ENCODE data around the gene PDE8B.
"Not testable (repeated sequence)": the region's sequence is repeated elsewhere in the genome, so short reads cannot be mapped to it uniquely, and the experiment has no call there.

Gene PDE8B

DNA sequence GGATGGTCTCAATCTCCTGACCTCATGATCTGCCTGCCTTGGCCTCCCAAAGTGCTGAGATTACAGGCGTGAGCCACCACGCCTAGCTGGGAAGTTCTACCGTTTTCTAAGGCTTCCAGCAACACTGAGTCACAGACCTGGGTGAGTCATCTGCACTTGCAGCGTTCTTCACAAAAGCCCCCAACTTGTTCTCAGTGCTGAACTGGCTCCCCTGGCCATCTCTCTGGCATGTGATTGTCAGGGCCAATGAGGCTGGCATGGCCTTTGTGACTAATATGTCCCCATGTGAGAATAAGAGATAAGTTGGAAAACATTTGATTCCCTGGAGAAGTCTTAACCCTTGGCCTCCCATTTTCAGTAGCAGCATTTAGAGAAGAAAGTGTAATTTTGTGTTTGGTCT is 157.3 kb downstream of the PDE8B start:
- DNase-seq, result no peak

DNA sequence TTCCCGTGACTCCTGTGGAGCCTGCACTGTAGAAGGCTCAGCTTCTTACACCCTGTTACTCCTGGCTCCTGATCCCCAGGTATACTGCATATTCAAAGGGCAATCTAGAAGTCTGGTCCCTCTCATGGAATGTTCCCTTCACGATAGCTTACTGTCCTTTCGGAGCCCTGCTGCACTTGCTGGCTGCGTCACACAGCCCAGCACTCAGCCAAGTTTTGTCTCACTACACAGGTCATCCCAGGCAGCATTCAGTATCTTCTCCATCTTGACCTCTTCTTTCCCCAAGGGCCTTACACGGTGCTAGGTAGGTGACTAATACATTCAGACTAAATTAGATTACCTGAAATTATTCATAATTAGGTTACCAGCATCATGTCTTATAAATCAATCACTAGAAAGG is 157.9 kb downstream of the PDE8B start:
- no peak for DNase-seq

DNA sequence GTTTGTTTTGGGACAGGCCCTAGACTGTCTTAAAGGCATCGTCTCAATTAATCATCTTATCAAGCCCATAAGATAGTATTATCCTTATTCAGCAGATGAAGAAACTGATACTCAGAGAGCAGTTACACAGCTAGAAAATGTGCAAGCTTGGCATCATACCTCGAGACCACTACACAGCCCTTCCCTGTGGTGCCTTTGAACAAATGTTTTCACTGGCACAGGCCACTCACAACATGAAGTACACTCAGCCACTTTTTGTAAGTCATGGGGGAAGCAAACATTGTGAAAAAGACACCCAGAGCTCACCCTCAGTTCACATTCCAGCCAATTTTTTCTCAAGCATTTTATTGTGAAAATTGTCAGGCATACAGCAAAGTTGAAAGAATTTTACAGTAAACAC is 159.1 kb downstream of the PDE8B start:
- DNase-seq, result no peak

DNA sequence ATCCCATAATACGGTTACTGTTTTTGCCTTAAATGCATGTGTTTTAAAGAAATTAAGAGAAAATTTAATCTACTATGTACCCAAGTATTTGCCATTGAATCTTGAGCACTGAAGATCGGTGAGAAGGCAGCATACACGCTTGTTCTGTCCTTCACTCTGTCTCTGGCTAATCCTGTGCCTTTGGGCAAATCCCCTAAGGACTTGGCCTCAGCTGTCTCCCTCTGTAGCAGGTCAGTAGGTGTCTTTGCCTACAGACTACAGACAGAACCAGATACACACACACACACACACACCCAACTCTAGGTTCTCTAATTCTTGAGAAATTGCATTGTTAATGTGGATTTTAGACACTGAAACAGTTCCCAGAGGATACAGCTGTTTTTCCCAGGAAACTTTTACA is 164.2 kb downstream of the PDE8B start:
- no peak for DNase-seq

DNA sequence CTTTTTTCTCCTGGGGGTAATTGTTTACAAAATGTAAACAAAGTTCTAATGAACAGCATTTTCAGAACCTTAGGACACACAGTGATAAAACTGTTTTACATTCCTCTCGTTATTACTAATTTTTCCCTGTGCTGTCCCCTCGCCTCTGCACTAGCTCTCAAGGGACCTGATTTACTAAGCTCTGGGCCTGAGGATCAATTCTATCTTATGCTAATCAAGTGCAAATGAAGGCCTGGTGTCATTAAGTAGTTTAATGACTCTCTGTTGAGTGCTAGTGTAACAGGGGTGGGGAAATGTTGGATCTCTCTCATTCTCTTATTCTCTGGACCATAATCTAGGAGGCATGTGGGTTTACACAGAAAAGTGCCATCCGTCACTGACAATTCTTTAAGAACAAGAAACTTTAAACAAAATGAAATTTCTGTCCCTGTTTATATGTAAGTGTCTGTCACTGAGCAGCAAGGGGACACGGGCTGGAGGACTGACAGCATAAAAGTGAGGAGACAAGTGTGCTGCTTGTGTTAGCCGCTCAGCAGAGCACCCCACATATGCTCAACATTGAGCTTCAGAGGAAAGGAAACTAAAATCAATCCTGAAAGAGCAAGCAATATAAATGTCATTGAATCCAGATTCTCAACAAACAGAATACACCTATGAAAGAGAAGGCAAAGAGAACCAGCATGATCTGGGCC is 166.3 kb downstream of the PDE8B start:
- DNase-seq, result no peak

DNA sequence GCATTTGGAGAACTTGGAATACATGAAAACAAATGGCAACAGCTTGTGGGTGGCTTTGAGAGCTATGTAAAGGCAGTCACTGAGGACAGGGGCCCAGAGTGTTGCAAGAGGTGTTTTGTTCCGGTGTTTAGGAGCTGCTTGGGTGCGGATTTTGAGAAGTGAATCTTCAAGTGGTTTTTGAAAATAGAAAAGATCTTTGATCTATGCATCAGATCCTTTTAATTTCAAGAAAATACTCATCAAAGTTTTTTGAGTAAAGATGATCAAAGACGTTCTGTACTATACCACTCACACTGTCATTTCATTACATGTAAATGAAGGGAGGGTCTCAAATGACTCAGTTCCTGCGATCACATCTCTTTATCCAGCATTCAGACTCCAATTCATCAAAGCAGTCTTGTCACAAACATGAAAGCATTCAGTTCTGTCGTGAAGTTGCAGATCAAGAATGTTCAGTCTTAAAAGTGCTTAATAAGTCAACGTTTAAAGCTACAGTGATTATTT is 169.1 kb downstream of the PDE8B start:
- DNase-seq, result no peak

DNA sequence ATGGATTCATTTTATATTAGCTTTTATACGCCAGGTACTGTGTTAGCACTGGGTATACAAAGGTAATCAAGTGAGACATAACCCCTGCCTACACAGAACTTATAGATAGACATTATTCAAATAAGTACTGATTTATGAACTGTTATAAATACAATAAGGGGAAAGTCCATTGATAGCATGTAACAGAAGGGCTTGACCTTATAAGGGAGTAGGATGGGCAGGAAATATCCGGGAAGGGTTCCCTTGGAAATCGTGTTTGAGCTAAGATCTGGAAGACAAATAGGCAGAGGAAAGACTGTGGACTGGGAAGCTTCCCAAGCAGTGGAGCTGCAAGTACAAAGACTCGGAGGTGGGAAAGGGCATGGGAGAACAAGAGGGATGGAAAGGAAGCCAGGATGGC is 170.2 kb downstream of the PDE8B start:
- no peak for DNase-seq

DNA sequence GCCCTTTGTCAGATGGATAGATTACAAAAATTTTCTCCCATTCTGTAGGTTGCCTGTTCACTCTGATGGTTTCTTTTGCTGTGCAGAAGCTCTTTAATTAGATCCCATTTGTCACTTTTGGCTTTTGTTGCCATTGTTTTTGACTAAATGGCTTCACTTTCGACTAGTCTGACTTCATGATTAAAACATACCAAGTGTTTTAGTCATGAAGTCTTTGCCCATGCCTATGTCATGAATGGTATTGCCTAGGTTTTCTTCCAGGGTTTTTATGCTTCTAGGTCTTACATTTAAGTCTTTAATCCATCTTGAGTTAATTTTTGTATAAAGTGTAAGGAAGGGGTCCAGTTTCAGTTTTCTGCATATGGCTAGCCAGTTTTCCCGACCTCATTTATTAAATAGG is 172.9 kb downstream of the PDE8B start:
- not testable (repeated sequence) for DNase-seq

DNA sequence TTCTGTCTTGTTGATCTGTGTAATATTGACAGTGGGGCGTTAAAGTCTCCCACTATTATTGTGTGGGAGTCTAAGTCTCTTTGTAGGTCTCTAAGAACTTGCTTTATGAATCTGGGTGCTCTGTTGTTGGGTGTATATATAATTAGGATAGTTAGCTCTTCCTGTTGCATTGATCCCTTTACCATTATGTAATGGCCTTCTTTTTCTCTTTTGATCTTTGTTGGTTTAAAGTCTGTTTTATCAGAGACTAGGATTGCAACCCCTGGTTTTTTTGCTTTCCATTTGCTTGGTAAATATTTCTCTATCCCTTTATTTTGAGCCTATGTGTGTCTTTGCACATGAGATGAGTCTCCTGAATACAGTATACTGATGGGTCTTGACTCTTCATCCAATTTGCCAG is 175.9 kb downstream of the PDE8B start:
- not testable (repeated sequence) for DNase-seq

DNA sequence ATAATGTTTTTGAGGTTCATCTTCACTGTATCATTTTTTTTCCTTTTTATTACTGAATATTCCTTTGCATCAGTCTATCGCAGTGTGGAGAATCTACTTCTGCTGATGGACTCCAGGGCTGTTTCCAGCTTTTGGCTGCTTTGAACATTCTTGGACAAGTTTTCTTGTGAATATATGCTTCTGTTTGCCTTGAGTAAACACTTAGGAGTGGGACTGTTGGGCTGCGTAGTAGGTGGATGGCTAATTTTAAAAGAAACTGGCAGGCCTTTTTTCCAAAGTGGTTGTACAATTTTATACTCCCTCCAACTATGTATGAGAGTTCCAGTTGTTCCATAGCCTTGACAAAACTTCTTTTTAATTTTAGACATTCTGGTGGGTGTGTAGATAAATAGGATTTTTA is 179.3 kb downstream of the PDE8B start:
- no peak for DNase-seq

DNA sequence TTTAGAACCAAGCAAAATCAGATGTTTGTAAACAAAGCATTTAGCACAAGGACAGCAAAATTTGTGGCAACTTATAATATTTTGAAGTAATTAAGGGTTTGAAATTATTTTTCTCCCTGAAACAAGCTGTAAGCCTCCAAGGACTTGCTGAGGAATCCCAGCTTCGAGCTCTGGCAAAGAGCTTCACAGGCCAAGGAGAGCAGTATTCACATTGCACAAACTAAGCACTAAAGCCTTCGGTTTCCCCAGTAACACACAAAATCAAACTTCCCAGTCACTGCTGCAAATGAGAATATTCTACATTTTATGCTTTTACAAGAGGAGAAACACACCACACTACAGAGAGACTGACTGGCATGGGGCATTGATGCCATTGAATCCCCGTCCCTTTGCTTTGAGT is 179.7 kb downstream of the PDE8B start:
- DNase-seq, result no peak

DNA sequence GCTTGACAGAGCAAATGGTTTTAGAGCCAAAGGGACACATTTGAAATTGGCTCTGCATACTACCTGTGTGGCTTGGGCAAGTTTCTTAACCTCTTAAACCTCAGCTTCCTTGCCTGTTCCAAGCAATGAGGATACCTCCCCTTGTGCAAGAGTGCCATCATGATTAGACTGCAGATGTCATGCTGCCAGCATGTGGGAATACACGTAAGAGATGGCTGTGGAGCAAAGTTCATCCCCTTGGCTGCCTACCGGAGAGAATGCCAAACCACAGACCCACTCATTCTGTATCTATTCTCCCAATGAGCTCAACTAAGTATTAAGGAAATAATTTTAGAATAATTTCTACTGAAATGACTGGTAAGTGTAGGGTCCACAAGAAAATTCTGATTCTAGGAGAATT is 180.3 kb downstream of the PDE8B start:
- DNase-seq, result no peak

DNA sequence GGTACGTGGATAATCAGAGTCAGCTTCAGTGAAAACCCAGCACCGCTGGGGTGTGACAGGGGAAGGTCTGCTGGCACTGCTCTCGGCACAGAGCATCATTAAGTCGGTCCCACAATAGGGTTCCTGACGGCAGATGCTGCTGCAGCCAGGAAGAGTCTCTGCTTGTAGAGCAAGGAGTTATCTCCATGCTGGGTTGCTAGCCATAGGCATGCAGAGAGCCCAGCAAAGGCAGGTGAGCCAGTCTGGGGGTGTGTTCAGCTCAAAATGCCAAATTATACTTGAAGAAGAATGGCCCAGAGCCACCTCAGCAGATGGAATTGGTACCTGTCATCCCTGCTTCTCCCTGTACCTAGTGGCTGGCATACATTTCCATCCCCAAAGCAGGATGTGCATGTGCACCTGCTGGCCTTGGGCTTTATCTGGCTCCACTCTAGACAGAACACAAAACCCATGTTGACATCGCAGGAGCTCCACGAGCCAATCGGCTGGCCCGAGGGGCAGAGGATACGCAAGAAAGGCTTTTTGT is 180.8 kb downstream of the PDE8B start:
- DNase-seq, result no peak

DNA sequence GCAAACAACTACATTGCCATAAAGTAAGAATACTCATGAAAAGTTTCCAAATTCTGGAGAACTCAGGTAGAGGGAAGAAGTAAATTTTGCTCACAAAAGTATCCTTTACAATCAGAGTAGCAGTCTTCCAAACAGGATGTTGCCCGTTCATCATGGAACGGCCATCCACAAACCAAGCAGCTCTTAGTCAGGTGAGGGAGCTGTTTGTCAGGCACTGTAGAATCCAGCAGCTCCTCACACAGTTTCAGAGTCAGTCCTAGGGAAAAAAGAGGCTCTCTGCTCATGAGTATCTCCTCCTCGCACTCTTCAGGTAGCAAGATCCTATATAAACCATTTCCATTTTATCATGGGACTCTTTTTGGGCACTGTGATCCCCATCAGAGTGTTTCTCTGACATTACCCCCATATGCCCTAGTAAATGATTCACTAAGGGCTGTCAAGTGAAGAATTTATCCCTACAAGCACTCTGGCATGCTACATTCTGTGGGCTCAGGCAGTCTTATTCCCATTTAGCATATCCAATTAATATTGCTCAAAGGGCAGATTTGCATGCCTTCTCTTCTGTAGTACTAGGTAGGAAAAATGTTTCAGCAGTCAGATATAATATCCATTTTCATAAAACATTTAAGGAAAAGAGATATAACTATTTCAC is 183.7 kb downstream of the PDE8B start:
- DNase-seq, result no peak

DNA sequence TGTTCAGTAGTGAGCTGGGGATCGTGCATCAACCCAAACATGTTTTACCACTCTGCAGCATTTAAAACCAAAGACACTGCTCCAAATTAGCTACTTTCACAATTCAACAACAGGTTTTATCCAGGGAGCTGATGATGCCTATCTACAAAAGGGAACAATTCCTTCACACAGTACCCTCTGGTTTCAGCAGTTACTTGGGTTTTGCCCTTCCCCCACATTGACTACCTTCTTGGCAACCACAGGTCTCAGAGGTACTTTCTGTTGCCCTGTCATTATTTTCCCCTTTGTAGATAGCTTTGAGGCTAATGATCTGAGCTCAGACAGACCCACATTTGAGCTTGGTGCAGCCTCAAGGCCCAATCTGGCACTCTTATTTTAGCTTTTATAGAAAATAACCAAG is 185.5 kb downstream of the PDE8B start:
- no peak for DNase-seq

DNA sequence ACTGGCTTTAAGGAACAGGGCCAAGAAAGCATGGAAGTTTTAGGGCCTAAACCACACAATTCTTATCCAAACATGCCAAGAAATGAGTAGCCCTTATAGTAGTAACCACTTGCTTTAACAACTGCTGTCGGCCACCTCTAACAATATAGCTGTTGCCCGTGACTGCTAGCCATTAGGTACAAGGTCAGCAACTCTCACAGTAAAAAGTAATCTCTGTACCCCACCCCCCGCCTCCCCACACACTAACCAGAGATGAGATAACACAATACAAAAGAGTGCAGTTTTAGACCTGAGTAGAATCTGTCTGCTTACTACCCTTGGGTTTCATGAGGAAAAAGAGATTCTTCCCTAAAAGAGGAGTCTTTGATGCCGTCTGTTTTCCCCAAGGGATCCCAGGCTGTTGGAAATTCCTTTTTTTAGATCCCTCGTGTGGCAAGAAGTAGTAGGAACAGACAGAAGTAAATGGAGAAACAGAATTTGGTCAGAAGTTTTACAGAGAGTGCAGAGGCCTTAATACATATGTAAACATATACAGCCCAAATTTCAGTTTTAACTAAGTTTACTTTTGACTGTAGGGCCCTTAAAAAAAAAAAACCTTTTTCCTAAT is 187.3 kb downstream of the PDE8B start:
- no peak for DNase-seq

DNA sequence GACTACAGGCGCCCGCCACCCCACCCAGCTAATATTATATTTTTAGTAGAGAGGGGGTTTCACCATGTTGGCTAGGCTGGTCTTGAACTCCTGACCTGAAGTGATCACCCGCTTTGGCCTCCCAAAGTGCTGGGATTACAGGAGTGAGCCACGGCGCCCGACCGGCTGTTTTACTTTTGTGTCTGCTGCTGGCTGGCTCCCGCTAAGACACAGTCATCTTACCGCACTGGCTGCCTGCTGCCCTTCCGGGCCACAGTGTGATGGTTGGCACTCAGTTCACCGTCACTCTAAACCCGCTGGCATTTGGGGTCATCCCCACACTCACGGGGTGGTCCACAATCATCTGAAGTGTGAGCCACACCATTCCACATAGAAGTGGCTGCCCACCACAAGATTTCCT is 188.0 kb downstream of the PDE8B start:
- DNase-seq, result no peak

DNA sequence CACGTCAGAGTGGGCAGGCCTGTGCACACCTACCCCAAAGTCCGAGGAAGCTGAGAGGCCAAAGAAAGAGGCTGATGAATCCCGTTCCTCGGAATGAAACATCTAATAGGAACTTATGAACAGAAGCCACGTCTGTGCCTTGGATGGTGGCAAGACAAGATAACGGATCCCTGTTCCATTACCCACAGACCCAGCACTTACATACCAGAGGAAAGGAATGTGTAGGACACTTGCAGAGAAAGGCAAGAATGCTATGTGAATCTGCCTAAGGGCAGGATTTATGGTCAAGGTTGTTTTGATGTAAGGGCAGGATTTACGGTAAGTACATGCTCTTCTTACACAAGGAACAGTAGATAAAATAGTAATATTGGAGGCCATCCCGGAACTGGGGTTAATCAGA is 188.4 kb downstream of the PDE8B start:
- no peak for DNase-seq

DNA sequence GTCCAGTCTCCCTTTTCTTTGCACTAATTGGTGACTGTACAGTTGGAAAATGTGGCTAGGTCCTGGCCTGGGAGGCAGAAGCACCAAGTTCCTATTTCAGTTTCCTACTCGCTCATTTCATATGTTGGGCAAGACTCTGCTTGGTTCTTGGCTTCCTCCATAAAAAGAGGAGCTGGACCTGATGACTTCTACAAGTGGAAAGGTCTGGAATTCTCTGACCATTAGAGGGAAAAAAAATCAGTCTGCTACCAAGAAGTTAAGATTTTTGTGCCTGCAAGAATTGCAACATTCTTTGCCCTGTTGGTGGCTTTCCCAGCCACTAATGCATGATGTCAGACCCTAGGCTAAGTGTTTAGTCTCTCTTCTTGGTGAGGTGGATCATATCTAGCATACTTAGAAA is 190.2 kb downstream of the PDE8B start:
- no peak for DNase-seq

DNA sequence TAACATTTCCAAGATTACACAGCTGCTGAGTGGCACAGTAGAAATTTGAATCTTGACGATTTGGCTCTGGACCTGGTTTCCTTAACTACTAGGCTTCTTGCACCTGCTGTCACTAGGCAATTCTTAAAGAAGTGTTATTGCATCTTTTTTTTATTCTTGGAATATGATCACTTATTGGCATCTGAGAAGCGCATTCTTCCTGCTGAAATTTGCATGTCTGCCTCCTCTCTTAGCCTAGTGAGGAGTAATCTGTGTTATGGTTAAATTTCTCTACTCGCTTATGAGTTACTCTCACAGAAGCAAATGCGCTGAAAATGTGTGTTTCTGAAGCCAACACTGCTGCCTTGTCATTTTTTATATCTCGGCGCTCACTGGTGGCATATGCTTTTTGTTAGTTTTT is 192.3 kb downstream of the PDE8B start:
- DNase-seq, result no peak

DNA sequence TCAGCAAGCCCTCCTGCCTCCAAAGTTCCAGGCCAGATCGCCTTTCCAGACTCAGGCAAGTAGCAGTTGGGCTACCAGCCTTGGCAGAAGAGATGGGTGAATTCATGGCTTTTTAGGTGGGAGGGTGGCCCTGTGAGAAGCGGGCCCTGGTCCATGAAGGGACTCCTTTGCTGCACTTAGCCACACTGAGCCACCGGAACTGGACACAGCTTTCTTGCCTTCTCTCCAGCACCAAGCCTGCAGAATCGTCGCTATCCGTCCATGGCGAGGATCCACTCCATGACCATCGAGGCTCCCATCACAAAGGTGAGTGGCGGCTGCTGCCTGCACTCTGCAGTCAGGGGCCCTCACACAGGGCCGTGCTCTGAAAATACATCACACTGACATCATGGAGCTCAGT is 196.7 kb downstream of the PDE8B start:
- DNase-seq, result no peak

DNA sequence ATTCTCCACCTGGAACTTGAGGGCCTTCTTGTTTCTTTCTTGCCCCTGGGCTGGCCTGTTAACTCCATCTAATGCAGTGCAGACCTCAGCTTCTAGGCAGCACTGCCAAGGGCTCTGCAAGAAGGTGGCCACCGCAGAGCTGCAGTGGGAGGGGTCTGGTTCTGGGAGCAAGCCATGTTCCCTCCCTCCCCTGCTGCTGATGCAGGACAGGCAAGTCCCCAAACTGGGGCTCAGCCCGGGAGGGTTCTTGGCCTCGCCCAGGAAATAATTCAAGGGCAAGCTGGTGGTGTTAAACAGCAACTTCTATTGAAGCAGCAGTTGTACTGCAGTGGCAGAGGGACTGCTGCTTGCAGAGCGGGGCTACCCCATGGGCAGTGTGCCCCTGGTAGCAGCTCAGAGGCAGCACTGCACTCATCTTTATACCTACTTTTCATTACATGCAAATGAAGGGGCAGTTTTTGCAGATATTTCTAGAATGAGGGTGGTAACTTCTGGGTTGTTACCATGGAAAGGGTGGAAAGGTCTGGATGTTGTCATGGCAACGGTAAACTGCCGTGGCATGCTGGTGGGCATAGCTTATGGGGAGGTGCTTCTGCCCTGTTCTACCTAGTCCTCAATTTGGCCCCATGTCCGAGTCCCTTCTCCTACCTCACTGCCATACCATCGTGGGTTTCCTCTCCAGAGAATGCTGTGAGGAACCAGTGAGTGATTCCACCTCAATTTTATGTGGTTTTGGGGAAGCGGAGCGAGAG is 199.6 kb downstream of the PDE8B start:
- DNase-seq, result no peak

DNA sequence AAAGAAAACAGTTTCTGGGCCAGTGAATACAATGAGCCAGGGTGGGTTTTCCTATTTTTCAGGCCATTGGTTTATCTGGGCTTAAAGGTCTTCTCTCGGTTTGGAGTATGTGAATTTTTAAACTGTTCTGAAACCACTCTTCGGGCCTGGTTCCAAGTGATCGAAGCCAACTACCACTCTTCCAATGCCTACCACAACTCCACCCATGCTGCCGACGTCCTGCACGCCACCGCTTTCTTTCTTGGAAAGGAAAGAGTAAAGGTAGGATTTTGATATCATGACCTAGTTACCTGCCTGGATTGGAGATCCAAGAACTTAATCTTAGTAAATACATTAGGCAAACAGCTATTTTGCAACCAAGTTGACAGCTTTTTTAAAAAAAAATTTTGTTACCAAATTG is 202.6 kb downstream of the PDE8B start:
- DNase-seq, result no peak

All from effector CD4-positive, alpha-beta T cell (primary cell).